ENCODE measurements around the gene ZC3H4.

ZC3H4 gene

GRCh38 chr19:47037766-47038165 lies 75.8 kb downstream of the ZC3H4 start:
- H3K9me3 ChIP-seq (ENCODE audit: low read length) = no peaks in the 10 kb centered on the region
- no peak overlapping the region for H2AFZ ChIP-seq (ENCODE audit: low read length)
- no peak overlapping the region for H3K4me3 ChIP-seq (ENCODE audit: low read depth, low read length, poor library complexity, severe bottlenecking)
- no peak for TF ChIP-seq EZH2 (IDR thresholded peaks at IDR 0.05; ENCODE audit: borderline replicate concordance, low read length)
- TF ChIP-seq CTCF (IDR thresholded peaks at IDR 0.05; ENCODE audit: low read length) = no peak
- H3K4me2 ChIP-seq (ENCODE audit: low read length) = no peak overlapping the region
- H3K9ac ChIP-seq (ENCODE audit: low read length) = no peak overlapping the region
- no peaks in the 10 kb centered on the region for H4K20me1 ChIP-seq (ENCODE audit: insufficient read depth, low read length)
- H3K9me2 ChIP-seq (ENCODE audit: low read depth, low read length) = no peaks in the 10 kb centered on the region
- peaks cover 19% of the 10 kb centered on the region for H3K4me1 ChIP-seq (ENCODE audit: insufficient read depth, low read length, severe bottlenecking)
- no peaks in the 10 kb centered on the region for H3F3A ChIP-seq (ENCODE audit: insufficient read depth, low read length)
- H3K27me3 ChIP-seq (ENCODE audit: insufficient read depth, low read length) = no peaks in the 10 kb centered on the region
- H3K36me3 ChIP-seq (ENCODE audit: insufficient read depth, low read length) = peaks cover 5% of the 10 kb centered on the region; the same call in 1 of the 2 replicates
- H3K27ac ChIP-seq (ENCODE audit: low read depth, low read length, poor library complexity, severe bottlenecking) = no peak overlapping the region
- H3K79me2 ChIP-seq (ENCODE audit: insufficient read depth, low read length) = no peaks in the 10 kb centered on the region

- peak overlapping the region; percentile 95 for H3K4me2 ChIP-seq (ENCODE audit: low read length)
- no peaks in the 10 kb centered on the region for H3K36me3 ChIP-seq (ENCODE audit: insufficient read depth, low read length)
- no peaks in the 10 kb centered on the region for H3K79me2 ChIP-seq (ENCODE audit: insufficient read depth, low read length)
- TF ChIP-seq CTCF (IDR thresholded peaks at IDR 0.05; ENCODE audit: low read length) = no peak
- no peak for TF ChIP-seq EZH2 (IDR thresholded peaks at IDR 0.05; ENCODE audit: borderline replicate concordance, low read length)
- no peaks in the 10 kb centered on the region for H3F3A ChIP-seq (ENCODE audit: insufficient read depth, low read length)
- H3K4me1 ChIP-seq (ENCODE audit: insufficient read depth, low read length, severe bottlenecking) = peaks cover 19% of the 10 kb centered on the region
- H3K27me3 ChIP-seq (ENCODE audit: insufficient read depth, low read length) = no peaks in the 10 kb centered on the region; the same call in 1 of the 2 replicates
- H3K9me3 ChIP-seq (ENCODE audit: low read length) = no peaks in the 10 kb centered on the region
- peak overlapping the region; percentile 43 for H3K27ac ChIP-seq (ENCODE audit: low read depth, low read length, poor library complexity, severe bottlenecking)
- H3K4me3 ChIP-seq (ENCODE audit: low read depth, low read length, poor library complexity, severe bottlenecking) = peak overlapping the region; percentile 67
- H4K20me1 ChIP-seq (ENCODE audit: insufficient read depth, low read length) = no peaks in the 10 kb centered on the region
- peak overlapping the region; percentile 75 for H3K9ac ChIP-seq (ENCODE audit: low read length)
- H3K9me2 ChIP-seq (ENCODE audit: low read depth, low read length) = no peaks in the 10 kb centered on the region
- H2AFZ ChIP-seq (ENCODE audit: low read length) = no peak overlapping the region
Observed at GRCh38 chr19:47036097-47036651, 77.4 kb downstream of the ZC3H4 start.

GRCh38 chr19:47035127-47036096 lies 78.2 kb downstream of the ZC3H4 start:
- Histone ChIP-seq H2AFZ (ENCODE audit: low read length) (0 out of 2 replicates have a peak overlapping the region, but pooled peaks have one; percentile 36), H3K27ac (ENCODE audit: low read depth, low read length, poor library complexity, severe bottlenecking) (peak overlapping the region; percentile 58), H4K20me1 (ENCODE audit: insufficient read depth, low read length) (no peaks in the 10 kb centered on the region), H3F3A (ENCODE audit: insufficient read depth, low read length) (no peaks in the 10 kb centered on the region), H3K9me3 (ENCODE audit: low read length) (no peaks in the 10 kb centered on the region), H3K79me2 (ENCODE audit: insufficient read depth, low read length) (no peaks in the 10 kb centered on the region), H3K4me2 (ENCODE audit: low read length) (peak overlapping the region; percentile 95), H3K27me3 (ENCODE audit: insufficient read depth, low read length) (no peaks in the 10 kb centered on the region; the same call in 1 of the 2 replicates), H3K4me3 (ENCODE audit: low read depth, low read length, poor library complexity, severe bottlenecking) (peak overlapping the region; percentile 67), H3K4me1 (ENCODE audit: insufficient read depth, low read length, severe bottlenecking) (peaks cover 19% of the 10 kb centered on the region), H3K9me2 (ENCODE audit: low read depth, low read length) (no peaks in the 10 kb centered on the region), H3K36me3 (ENCODE audit: insufficient read depth, low read length) (no peaks in the 10 kb centered on the region), H3K9ac (ENCODE audit: low read length) (peak overlapping the region; percentile 75)
- TF ChIP-seq CTCF (IDR thresholded peaks at IDR 0.05; ENCODE audit: low read length) (peak; percentile 83), EZH2 (IDR thresholded peaks at IDR 0.05; ENCODE audit: borderline replicate concordance, low read length) (no peak)
